GM19397 (cell line): ENCODE measurements around the gene CPA5.

Source experiments
- ATAC-seq: cut with Tn5 transposase; IDR thresholded peaks from one replicate; pipeline ENCODE4 v1.9.1; 2021; ENCODE audit warnings: mild to moderate bottlenecking, moderate library complexity; ENCODE audit not compliant: unreplicated experiment

Gene CPA5

DNA sequence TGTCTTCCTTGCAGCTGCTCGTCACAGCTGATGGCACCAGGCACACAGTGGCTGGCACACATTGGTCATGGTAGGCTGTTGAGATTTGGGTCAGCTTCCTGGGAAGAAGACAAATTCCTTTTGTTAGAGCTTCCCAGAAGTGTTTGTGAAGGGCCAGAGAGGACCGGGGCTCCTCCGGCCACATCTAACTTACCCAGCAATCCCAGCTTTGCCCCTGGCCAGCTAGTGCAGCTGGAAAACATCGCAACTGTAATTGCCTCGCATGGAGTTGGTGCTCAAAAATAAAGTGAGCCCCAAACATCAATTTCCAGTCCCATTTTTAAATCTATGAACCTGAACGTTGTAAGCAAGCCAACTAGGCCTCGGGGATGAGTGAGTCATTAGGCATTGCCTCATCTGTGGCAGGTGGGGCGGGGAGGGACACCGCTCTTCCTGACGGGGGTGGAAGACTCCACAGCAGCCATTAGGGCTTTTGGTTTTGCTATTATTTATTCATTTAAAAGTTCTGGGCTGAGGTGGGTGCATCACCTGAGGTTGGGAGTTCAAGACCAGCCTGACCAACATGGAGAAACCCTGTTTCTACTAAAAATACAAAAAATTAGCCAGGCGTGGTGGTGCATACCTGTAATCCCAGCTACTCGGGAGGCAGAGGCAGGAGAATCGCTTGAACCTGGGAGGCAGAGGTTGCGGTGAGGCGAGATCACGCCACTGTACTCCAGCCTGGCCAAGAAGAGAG, 12.4 kb downstream of the CPA5 start:
- ATAC-seq: no peak

DNA sequence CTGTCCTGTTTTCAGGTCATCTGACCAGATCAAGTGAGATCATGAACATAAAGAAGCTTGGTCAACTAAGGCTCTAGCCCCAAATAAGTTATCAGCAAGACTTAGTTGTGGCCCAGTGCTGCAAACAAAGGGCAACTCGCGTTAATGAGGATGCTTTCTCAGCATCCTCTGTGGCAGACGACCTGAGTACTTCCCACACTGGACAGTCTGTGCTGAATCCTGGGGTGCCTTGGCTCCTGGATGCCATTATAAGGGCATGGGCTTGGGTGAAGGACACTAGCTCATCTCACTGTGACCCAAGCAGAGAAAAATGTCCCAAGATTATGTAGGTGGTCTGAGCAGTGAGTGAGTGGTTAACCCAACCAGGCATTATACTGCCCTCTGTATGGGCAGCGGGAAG, 13.9 kb downstream of the CPA5 start:
- no peak for ATAC-seq

DNA sequence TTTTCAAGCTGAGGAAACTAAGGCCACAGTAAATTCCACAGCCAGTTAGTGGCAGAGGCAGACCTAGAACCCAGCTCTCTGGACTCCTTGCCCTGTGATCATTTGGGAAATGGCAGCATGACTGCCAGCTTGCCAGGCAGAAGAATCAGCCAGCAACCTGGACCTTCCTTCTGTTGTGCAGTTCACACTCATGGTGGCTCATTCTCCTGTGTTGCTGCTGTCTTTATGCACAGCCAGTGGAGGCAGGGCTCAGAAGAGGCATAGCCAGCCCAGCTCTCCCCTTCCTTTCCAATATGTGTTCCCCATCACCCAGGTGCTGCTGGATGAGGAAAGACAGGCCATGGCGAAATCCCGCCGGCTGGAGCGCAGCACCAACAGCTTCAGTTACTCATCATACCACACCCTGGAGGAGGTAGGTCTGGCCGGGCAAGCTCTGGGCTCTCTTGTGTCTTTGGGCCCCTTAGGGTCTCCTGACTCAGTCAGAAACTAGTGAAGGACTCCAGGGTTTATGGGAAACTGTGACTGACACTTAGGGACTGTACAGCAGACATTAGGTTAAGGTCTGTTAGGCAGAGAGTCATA, 14.8 kb downstream of the CPA5 start:
- no peak for ATAC-seq

DNA sequence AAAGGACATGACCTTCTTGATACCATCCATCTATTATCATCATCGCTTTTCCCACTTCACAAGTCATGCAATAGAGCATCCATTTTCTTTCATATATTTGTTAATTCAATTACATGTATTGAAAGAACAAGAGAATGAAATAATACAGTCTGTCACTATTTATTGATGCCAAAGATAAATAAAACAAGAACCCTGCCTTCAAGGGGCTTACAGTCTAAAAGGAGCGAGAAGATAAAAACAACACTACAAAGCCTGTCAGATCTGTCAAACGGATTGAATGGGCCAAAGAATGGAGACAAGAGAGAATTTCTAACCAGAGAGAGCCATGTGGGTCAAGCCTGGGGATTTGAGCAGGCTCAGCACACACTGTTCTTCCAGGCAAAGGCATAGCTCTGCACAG, 15.9 kb downstream of the CPA5 start:
- ATAC-seq: no peak

DNA sequence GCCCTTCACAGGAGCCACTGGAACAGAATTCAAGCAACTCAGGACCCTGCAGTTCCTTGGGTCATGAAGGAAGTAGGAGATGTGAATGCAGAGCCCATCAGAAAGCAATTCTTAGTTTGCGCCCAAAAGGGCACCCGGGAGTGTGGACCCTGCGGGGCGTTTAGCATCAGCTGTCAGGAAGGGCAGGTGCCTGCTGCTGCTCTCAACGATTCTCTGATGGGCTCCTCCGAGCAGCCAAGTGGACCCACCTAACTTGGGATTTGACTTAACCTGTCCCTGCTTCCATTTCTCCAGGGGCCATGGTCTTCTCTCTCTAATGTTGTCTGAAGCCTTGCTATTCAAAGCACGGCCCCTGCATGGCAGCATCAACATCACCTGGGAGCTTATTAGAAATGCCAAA, 17.1 kb downstream of the CPA5 start:
- ATAC-seq: no peak

DNA sequence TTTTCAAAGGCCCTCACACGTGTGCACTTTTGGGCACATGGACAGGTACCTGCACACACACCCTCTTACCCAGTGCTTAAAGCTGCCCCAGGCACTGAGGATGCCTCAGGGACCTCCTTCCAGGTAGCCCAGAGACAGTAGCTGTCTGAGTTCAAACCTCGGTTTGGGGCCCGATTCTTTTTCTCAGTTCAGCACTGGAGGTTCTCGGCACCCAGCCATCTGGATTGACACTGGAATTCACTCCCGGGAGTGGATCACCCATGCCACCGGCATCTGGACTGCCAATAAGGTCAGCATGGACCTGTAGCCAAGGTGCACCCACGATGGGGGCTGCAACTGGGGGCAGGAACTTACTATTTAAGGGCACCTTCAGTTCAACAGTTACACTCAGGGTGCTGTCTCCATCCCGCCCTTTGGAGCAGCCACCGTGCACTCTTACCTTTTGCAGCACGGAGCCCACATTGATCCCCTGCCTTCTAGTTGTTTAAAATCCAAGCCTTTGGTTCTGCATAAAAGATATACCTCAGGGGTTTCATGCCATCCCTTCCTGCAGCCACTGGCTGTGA, 17.7 kb downstream of the CPA5 start:
- ATAC-seq: no peak

DNA sequence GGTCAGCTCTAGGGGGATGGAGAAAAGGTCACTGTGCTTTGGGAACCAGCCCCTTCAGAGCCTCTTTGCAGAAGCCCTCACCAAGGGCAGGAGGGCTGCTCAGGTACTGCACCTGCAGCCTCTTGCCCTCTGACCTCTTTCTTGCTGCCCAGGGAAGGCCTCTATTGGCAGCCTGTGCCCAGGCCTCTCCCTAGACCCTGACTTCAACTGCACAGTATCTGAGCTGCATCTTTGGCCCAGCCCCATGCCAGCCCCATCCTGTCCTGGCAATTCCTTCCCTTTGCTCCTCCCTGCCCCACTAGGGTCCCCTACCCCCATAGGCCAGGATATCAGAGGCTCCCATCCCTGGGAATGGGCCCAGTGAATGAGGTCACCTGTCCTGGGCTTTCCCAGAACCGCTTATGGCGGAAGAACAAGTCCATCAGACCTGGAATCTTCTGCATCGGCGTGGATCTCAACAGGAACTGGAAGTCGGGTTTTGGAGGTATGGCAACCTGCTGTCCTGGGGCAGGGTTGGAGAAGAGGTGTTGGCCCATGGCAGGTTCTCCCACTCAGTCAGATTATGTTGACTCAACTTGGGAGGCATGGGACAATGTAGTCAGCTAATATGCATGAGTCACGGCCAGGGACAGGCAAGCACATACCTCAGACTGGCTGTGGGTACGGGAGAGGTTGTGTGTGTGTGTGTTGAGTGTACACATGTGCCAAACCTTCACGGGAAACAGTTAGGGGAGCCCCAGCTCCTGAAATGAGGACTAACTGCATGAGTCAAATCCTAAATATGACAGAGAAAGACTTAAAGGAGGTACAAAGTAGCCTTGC, 18.6 kb downstream of the CPA5 start:
- no peak for ATAC-seq

DNA sequence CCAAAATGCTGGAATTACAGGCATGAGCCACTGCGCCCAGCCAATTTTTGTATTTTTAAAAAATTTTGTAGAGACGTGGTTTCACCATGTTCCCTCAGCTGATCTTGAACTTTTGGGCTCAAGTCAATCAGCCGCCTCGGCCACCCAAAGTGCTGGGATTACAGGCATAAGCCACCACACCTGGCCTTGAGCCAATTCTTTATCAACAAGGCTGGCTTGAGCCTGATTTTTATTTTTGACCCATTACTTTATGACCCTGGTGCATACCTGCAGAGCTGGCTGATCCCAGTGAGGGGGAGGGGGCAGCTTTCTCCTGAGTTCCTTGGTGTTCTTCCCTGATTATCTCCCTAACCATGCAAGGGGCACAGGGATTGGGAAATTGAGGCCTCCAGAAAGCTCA, 19.8 kb downstream of the CPA5 start:
- no peak for ATAC-seq

DNA sequence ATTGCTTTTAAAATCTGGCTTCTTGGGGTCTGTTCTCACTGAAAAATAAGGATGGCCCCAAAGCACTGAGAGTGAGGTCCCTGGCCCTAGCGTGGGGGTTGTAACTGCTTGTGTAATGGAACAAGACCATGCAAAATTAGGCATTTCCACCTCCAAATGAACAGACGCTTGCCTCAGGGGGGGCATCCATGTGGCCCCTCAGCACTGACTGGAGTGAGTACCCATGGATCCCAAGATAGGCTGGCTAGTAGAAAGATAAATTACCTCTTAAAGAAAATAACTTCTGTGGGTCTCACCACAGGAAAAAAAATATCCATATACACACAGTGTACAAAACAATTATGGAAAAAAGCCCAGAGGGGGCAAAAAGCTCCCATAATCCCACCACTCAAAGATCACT, 20.5 kb downstream of the CPA5 start:
- no peak for ATAC-seq

DNA sequence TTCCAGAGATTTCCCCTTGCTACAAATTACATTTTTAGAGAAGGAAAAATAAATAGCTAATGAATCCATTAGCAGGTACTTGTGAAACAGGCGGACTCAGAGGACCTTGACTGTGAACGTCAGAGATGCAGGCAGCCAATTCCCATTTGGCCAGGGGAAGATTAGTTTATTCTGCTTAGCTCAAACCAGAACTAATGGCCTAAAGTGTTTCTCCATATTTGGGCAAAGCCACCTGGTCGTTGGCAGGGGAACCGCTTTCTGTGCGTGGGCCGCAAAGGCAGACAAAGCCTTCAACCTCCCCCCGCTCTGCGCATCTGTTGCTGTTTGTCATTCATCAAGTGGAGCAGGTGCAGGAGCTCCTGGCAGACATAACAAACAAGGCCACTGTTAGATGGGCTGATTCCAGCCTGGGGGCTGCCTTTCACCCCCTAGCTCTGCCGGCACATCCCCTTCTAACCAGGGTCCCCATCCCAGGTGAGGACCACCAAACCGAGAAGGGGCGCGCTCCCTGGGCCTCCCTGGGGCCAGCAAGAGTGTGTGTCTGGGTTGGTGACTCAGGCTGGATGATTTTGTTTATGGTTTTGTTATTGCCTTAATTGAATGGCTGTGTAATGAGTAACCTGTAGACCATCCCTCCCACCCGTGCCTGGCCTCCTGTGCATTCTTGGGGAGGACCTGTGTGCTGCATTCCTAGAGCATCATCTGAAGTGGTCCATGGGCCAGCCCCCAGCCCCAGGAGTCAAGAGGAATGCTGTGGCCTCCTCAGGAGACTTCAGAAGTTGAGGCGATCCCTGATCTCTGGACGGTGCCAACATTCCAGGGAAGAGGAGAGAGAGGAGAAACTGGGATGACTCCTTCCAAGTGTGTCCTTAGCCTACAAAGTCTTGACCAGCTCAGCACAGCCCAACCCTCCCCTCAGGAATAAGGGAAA, 21.2 kb downstream of the CPA5 start:
- ATAC-seq: no peak

DNA sequence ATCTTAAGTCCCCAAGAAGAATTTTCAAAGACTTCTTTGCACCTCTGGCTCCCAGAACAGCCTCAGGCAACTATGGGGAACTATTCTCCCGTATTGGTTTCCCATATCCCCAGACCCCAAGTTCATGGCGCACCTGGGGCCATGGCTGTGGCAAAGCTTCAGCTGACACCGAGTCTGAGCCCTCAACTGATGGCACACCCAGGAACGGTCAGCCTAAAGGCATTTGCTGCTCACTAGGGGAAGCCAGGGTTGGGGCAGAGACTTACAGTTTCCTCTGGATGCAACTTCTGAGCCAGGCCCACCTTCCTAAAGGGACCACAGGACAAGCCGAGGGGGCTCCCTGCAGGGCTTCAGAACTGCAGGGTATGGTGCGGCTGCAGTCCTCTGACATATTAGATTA, 21.9 kb downstream of the CPA5 start:
- no peak for ATAC-seq

DNA sequence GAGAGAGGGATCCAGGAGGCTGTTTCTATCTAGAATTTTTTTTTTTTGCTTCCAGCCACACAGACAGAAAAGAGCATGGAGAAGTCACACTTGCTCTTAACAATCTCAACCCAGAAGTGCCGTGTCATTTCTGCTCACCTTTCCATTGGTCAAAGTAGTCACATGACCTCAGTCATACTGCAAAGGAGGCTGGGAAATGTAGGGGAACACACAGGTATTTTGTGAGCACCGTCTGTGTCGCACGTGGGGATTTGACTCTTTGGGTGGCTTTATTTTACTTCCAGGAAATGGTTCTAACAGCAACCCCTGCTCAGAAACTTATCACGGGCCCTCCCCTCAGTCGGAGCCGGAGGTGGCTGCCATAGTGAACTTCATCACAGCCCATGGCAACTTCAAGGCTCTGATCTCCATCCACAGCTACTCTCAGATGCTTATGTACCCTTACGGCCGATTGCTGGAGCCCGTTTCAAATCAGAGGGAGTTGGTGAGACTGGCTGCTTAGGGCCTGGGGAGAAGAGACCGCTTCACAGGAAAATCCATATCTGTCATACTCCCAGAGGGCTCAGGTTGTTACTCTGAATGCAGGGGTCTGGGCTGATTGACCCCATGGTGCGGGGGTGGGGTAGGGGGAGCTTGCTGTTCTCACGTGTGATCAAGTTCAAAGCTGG, 22.6 kb downstream of the CPA5 start:
- ATAC-seq: no peak

DNA sequence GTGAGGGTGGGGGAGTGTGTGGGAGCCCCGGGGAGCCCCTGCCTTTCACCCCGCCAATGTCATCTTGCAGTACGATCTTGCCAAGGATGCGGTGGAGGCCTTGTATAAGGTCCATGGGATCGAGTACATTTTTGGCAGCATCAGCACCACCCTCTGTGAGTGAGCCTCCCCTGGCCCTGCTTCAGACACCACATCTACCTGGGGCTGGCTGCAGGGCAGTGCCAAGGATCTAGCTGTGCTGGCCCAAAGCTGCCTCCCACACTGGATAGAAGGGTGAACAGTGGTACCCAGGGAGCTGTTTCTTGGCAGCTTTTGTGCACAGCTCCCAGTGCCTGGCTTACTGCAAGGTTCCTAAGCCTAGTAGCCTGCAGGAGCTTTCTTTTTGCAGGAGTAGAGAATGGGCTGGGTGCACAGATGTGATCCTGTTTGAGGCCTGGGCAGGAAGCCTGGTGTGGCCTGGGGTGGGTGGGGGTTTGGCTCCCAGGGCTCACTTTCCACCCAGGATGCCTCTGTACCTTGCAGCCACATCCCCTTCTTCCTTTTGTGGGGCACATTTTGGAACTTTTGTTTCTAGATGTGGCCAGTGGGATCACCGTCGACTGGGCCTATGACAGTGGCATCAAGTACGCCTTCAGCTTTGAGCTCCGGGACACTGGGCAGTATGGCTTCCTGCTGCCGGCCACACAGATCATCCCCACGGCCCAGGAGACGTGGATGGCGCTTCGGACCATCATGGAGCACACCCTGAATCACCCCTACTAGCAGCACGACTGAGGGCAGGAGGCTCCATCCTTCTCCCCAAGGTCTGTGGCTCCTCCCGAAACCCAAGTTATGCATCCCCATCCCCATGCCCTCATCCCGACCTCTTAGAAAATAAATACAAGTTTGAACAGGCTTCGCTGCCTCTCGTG, 23.5 kb downstream of the CPA5 start:
- no peak for ATAC-seq

DNA sequence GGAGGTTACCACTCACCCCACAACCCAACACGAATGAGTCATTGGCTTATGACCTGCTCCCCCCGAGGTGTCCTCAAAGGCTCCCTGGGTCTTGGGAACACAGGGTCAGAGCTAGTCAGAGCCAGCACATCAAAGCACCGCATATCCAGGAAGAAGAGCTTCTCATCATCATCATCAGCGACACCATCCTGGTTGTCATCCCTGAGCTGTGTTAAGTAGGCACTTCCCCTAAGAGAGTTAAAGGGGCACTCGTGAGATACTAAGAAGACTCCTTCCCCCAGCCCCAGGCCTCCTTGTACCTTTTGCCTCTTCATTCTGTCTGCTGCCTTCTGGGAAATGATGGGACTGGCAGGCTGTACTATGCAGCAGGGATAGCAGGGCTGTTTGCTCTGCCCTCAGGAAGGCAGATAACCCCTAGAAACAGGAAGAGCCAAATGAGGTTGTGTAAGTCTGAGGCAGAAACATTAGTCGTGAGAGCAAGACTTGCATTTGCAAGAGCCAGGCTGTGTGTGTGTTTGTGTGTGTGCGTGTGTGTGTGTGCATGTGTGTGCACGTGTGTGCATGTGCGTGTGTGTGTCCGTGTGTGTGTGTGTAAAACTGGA, 24.6 kb downstream of the CPA5 start:
- ATAC-seq: no peak

DNA sequence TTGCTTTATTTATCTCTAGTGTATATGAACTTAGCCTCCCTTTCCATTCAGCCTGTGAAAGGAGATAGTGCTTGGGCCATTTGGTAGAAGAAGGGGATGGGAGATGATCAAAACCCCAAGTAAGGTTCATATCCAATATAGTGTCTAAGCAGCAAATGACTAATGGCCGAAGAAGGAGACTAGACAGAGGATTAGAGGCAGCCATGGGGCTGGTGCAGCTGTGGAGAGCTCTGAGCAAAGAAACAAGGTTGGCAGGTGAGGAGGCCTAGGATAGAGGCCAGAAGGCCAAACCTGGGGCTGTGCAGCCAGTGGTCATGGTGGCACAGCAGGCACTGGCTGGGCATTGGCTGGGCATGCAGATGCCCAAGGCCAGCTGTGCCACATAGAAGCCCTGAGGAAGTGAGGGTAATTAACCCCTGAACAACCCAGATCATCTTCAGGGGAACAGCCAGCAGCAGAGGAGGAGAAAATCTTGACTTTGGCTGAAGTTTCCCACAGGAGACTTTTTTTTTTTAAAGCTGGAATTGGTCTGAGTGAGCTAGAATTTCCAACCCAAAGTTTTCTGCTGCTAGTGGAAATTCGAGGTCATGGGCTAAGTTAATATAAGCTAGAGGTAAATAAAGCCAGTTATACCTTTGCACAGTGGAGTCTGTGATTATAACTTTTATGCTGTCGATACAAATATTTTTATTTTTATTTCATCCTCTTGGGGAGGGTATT, 25.4 kb downstream of the CPA5 start:
- ATAC-seq: no peak

DNA sequence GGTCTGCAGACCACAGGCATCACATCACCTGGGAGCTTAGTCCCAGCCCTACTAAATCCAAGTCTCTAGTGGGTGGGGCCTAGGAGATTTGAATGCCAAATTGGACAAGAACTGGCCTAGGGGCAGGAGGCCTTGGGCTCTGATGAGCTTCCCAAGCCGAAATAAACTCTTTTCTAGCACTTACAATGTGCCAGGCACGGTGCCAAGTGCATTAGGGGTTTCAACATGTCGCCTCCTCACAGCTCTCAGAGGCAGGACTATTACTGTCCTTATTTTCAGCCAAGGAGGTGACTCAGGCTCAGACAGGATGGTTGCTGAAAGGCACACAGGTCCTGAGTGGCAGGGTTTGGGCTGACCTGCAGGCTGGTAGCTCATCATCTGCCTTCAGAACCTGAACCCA, 26.4 kb downstream of the CPA5 start:
- ATAC-seq: no peak

DNA sequence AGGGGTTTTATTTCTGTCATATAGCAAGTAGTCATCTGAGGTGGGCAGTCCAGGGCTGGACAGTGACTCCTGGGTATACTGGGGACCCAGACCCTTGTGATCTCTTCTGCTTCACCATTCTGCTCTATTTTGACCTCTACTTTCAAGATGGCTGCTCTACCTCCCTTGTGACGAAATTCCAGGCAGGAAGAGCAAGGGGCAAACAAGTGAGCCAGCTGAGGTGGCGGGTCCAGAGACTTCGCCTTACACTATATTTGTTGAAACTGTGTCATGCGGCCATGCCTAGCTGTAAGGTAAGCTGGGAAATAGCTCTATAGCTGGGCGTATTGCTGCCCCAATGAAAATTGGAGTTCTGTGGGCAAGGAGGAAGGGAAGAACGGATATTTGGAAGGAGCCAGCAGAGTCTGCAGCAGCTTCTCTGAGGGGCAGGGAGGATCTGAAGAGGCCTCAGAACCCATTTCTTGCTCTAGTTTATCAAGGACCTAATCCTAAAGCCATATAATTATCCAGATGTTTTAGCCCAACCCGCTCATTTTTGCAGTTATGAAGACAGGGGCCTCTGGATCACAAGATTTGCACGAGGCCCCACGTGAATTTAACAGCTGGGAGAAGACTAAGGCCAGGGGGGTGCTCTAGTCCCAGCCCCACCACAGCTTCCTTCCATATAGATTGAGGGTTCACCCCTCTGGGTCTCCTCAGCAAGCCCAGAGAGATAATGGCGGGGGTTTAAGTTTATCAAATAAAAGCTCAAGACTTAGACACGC, 28.0 kb downstream of the CPA5 start:
- ATAC-seq: no peak
